Endodermal cell (in vitro differentiated cells): ENCODE results near the gene SORCS2. TPM values are rescaled to one million over a fixed set of nuclear protein-coding genes. Genes with fewer than 3 reads are reported as not detected.

Experiments
- DNase-seq: peaks from one replicate; pipeline ENCODE4 v3.0.0-alpha.2; 2017
- H3K27ac ChIP-seq: 2 replicates; pipeline ENCODE4 v1.5.1; 2013; ENCODE audit warnings: mild to moderate bottlenecking, low read depth, low read length, moderate library complexity
- H3K27me3 ChIP-seq: 2 replicates; pipeline ENCODE4 v1.6.1; 2013; ENCODE audit warnings: mild to moderate bottlenecking, low read length, moderate library complexity; ENCODE audit not compliant: insufficient read depth, control insufficient read depth, poor library complexity, severe bottlenecking
- H3K36me3 ChIP-seq: 2 replicates; pipeline ENCODE4 v1.7.0; 2013; ENCODE audit warnings: mild to moderate bottlenecking, low read length, moderate library complexity; ENCODE audit not compliant: control insufficient read depth, insufficient read depth
- H3K4me1 ChIP-seq: one replicate; pipeline ENCODE4 v1.7.0; 2013; ENCODE audit warnings: low read length; ENCODE audit not compliant: control insufficient read depth, insufficient read depth
- H3K4me3 ChIP-seq: 2 replicates; pipeline ENCODE4 v1.5.1; 2013; ENCODE audit warnings: mild to moderate bottlenecking, low read length, moderate library complexity
- H3K9ac ChIP-seq: 2 replicates; pipeline ENCODE4 v1.6.1; 2013; ENCODE audit warnings: mild to moderate bottlenecking, low read length, moderate library complexity; ENCODE audit not compliant: poor library complexity, severe bottlenecking; ENCODE audit errors: extremely low read depth
- H3K9me3 ChIP-seq: 2 replicates; pipeline ENCODE4 v1.6.1; 2013; ENCODE audit warnings: mild to moderate bottlenecking, low read length, moderate library complexity; ENCODE audit not compliant: control insufficient read depth
- H3K27ac Mint-ChIP-seq: 2 replicates; pipeline ENCODE4 v1.8.0; 2020; ENCODE audit warnings: mixed read lengths
- H3K27me3 Mint-ChIP-seq: 2 replicates; pipeline ENCODE4 v1.8.0; 2021; ENCODE audit warnings: mild to moderate bottlenecking, mixed read lengths; ENCODE audit not compliant: insufficient read depth
- H3K36me3 Mint-ChIP-seq: 2 replicates; pipeline ENCODE4 v1.8.0; 2020; ENCODE audit warnings: low read depth, mixed read lengths
- H3K4me1 Mint-ChIP-seq: 2 replicates; pipeline ENCODE4 v1.8.0; 2020; ENCODE audit warnings: mixed read lengths
- H3K4me3 Mint-ChIP-seq: 2 replicates; pipeline ENCODE4 v1.8.0; 2020; ENCODE audit warnings: mild to moderate bottlenecking, moderate library complexity, mixed read lengths
- H3K9me3 Mint-ChIP-seq: 2 replicates; pipeline ENCODE4 v1.8.0; 2020; ENCODE audit warnings: mild to moderate bottlenecking, mixed read lengths
- CTCF ChIP-seq: fragments of 200-600 bp; sonication (generic); conservative IDR thresholded peaks from 2 replicates; pipeline ENCODE4 v1.5.0; 2021; ENCODE audit warnings: antibody characterized with exemption, mild to moderate bottlenecking
- WGBS, 2 experiments: methylation state at CpG; one replicate each; pipeline versions ENCODE4 v1.1.5 to v1.1.7; 2013; ENCODE audit warnings: missing lambda C conversion rate in 2 of 2, mixed read lengths in 1 of 2; ENCODE audit not compliant: insufficient coverage in 1 of 2, insufficient read length in 1 of 2; 5-methylcytosine and 5-hydroxymethylcytosine counted together
- total RNA-seq, 2 donors: library from RNA; stranded (reverse); fragmentation: NEBNext Ultra II Directional in 1 of 2; extraction: Animal tissue kit (Norgen Biotek cat#: 25700) in 1 of 2; gene quantifications; 2 replicates in 1 of 2; 3 replicates in 1 of 2; pipeline ENCODE4 v1.2.1, GENCODE V29; 2021

Gene SORCS2
- total RNA-seq, 2 donors from 2014 or later: 1.4 to 1.9 TPM

DNA sequence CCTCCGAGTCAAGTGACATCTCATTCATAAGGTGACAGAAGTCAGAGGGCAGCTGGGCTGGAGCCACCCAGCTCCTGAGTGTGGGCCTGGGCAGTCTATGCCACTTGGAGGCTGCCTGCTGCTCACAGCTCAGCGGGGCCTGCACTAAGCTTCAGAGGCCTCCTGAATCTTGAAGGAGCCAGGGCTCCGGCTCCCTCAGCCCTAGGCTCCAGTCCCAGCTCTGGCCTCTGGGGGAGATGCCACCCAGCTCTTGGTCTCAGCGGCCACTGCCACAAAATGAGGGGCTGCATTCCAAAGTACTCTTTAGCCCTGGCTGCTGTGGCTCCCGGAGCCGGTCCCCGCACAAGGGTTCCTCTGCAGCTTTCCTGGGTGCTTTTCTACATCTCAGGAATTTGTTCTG lies 275.1 kb downstream of the SORCS2 start:
- WGBS, 2 experiments: 88 to 89% methylated on average over 5 to 7 of the region's 7 CpGs

DNA sequence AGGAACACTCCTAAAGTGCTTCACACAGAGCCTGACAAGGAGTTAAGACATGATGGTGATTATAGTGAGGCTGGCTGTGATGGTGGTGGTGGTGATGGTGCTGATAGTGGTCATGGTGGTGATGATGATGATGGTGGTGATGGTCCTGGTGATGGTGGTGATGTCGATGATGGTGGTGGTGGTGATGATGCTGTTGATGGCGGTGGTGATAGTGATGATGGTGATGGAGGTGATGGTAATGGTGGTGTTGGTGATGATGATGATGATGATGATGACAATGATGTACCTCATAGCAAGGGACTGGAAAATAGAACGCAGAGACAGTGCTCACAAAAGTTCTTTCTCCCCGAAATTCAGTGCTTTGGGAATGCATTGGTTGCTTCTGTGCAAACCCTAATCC lies 276.7 kb downstream of the SORCS2 start:
- Histone ChIP-seq H3K9me3 (no peaks in the 10 kb centered on the region), H3K9ac (no peak overlapping the region), H3K4me1 (no peaks in the 10 kb centered on the region), H3K36me3 (no peaks in the 10 kb centered on the region), H3K27ac (no peak overlapping the region), H3K27me3 (no peaks in the 10 kb centered on the region), H3K4me3 (no peak overlapping the region)
- Mint-ChIP-seq H3K36me3 (no peaks in the 10 kb centered on the region), H3K27ac (no peak overlapping the region), H3K9me3 (peaks cover 6% of the 10 kb centered on the region), H3K4me3 (no peak overlapping the region), H3K4me1 (peaks cover 5% of the 10 kb centered on the region), H3K27me3 (no peaks in the 10 kb centered on the region)
- WGBS, 2 experiments: 86 to 89% methylated on average over 4 of the region's 4 CpGs
- TF ChIP-seq CTCF: no peak
- DNase-seq: no peak

More for the DNA sequence above, 275.1 kb downstream of the SORCS2 start:
- no peak for DNase-seq
- Histone ChIP-seq H3K27me3 (no peaks in the 10 kb centered on the region), H3K27ac (no peak overlapping the region), H3K9me3 (no peaks in the 10 kb centered on the region), H3K4me3 (no peak overlapping the region), H3K36me3 (no peaks in the 10 kb centered on the region), H3K9ac (no peak overlapping the region), H3K4me1 (no peaks in the 10 kb centered on the region)
- peaks cover 5% of the 10 kb centered on the region for H3K4me1 Mint-ChIP-seq
- no peak overlapping the region for H3K4me3 Mint-ChIP-seq
- no peak overlapping the region for H3K27ac Mint-ChIP-seq
- H3K36me3 Mint-ChIP-seq: no peaks in the 10 kb centered on the region
- peaks cover 6% of the 10 kb centered on the region for H3K9me3 Mint-ChIP-seq
- TF ChIP-seq CTCF: peak; percentile 15
- H3K27me3 Mint-ChIP-seq: no peaks in the 10 kb centered on the region

GRCh38 chr4:7470111-7470510 lies 277.8 kb downstream of the SORCS2 start:
- WGBS, 2 experiments: 91 to 92% methylated on average over 3 of the region's 3 CpGs
- no peak for TF ChIP-seq CTCF

More at GRCh38 chr4:7470111-7470510, 277.8 kb downstream of the SORCS2 start:
- no peak overlapping the region for H3K4me3 Mint-ChIP-seq
- Histone ChIP-seq H3K4me1 (no peaks in the 10 kb centered on the region), H3K27me3 (no peaks in the 10 kb centered on the region), H3K27ac (no peak overlapping the region), H3K9ac (no peak overlapping the region), H3K9me3 (no peaks in the 10 kb centered on the region), H3K4me3 (no peak overlapping the region), H3K36me3 (no peaks in the 10 kb centered on the region)
- H3K9me3 Mint-ChIP-seq: peaks cover 6% of the 10 kb centered on the region
- H3K27ac Mint-ChIP-seq: no peak overlapping the region
- no peaks in the 10 kb centered on the region for H3K27me3 Mint-ChIP-seq
- no peaks in the 10 kb centered on the region for H3K36me3 Mint-ChIP-seq
- peaks cover 5% of the 10 kb centered on the region for H3K4me1 Mint-ChIP-seq
- no peak for DNase-seq
